ENCODE data around the gene ITPR3.
A peak's percentile ranks its signal among the peaks of the same experiment; 100 is the strongest.
"Not testable (repeated sequence)": the region's sequence is repeated elsewhere in the genome, so short reads cannot be mapped to it uniquely, and the experiment has no call there.

ITPR3 gene

DNA sequence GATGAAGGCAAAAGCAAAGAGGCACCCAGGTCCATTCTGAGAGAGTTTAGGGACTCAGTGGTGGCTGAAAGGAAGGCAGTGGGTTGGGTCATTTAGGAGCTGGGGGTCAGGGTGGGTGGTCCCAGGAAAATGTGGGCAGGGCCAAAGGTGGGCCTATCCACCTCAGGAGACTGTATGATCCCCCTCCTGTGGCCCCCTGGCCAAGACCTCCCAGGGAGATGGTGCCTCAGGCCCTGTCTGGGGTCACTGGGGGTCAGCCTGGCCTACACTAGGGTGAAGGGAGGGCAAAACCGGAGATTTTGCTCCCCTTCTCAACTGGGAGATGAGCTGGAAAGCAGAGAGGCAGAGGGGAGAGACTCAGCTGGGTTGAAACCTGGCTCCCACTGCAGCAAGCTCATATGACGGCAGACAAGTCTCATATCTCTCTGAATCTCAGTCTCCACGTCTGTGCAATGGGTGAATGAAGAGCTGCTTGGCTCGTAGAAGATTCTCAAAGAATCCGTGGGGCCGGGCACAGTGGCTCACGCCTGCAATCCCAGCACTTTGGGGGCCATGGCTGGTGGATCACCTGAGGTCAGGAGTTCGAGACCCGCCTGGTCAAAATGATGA is 29.6 kb upstream of the ITPR3 start:
- no peak for DNase-seq (ENCODE audit: low read depth)

DNA sequence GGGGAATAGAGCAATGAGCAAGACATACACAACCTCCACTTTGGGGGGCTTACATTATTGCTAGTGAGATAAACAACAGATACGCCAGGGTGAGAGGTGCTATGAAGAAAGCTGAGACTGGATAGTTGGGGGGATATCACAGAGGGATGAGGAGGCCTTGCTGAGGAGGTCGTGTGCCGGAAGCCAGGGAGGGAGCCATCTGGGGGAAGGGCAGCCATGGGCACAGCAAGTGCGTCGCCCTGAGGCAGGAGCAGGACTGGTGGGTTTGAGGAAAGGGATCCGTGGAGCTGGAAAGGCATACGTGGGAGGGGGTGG is 28.9 kb upstream of the ITPR3 start:
- no peak for DNase-seq (ENCODE audit: low read depth)

DNA sequence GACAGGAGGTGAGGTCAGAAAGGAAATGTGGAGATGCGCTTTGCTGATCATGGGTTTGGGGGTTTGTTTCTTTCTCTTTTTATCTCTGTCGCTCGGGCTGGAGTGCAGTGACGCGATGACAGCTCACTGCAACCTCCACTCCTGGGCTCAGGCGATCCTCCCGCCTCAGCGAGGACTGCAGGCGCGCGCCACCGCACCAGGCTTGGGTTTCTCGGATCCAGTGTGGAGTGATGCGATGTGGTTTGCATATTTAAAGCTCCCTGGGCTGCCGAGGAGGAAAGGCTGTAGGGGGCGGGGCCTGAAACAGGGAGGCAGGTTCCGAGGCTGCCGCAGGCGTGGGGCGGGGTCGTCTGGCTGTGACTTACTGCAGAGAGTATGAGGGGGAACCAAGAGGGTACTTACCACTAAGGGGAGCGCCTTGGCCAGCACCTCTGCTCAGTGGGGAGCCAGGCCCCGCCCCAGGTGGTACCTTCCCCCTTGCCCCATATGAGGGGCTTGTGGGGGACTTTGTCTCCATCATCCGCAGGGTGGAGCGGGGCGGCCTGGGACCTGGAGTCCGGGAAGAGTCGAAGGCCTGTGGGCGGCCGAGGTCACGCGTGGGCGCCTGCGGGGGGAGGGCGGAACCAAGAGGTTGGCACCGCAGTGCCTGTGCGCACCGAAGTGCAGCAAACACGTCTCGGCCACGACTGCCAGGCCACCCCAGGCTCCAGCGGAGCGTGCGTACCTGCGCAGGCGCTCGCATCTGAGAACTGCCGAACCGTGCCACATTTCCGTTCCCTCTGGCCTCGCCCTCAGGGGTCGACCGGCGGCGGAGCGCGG is 28.3 kb upstream of the ITPR3 start:
- DNase-seq (ENCODE audit: low read depth) = no peak

DNA sequence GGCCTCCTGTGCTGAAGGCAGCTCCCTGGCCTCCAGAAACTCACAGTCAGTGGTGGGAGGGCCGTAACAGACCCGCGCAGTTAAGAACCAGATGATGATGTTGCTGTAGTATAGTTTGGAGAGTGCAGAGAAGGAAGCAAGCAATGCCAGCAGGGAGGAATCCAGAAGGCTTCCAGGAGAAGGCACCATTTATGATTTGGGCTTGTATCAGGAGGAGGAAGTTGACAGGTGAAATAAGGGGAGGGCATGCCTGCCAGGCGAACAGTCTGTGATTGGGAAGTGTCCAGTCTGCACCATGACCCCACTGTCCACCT is 27.8 kb upstream of the ITPR3 start:
- no peak for DNase-seq (ENCODE audit: low read depth)

DNA sequence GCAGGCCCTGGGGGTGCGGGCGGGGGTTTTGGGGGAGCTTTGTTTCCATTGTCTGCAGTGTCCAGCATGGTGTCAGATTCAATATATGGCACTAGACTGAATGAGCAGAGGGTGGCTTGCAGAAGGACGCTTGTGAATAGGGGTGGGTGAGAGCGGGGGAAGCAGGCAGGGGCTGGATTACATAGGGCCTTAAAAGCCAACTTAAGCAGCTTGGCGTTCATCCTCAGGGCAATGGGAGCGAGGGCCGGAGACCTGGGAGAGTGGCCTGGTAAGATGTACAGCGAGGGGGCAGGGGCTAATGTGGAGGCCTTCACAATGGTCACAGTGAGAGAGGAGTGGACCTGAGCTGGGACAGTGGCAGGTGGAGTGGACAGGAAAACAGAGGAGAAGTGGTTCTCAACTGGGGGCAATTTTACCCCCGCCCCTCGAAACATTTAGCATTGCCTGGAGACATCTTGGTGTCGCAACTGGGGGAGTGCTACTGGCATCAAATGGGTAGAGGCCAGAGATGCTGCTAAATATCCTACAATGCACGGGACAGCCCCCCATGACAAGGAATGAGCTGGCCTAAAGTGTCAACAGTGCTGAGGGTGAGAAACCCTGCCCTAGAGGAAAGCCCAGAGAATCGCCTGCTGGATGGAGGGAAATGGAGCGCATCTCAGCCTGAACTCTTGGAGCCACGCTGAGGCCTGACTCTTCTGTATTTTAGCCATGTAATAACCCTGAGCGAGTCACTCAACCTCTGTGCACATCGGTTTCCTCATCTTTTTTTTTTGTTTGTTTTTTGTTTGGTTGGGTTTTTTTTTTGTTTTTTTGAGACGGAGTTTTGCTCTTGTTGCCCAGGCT is 25.9 kb upstream of the ITPR3 start:
- DNase-seq (ENCODE audit: low read depth) = no peak

DNA sequence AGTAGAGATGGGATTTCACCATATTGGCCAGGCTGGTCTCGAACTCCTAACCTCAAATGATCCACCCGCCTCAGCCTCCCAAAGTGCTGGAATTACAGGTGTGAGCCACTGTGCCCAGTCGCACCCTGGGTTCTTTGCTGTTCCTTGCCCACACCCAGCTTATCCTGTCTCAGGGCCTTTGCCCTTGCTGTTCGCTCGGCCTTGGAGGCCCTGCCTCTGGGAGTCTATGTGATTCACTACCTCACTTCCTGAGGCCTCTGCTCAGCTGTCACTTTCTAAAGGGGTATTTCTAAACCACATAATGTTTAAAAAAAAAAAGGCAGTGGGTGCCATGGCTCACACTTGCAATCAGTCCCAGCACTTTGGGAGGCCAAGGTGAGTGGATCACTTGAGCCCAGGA is 24.2 kb upstream of the ITPR3 start:
- not testable (repeated sequence) for DNase-seq (ENCODE audit: low read depth)

DNA sequence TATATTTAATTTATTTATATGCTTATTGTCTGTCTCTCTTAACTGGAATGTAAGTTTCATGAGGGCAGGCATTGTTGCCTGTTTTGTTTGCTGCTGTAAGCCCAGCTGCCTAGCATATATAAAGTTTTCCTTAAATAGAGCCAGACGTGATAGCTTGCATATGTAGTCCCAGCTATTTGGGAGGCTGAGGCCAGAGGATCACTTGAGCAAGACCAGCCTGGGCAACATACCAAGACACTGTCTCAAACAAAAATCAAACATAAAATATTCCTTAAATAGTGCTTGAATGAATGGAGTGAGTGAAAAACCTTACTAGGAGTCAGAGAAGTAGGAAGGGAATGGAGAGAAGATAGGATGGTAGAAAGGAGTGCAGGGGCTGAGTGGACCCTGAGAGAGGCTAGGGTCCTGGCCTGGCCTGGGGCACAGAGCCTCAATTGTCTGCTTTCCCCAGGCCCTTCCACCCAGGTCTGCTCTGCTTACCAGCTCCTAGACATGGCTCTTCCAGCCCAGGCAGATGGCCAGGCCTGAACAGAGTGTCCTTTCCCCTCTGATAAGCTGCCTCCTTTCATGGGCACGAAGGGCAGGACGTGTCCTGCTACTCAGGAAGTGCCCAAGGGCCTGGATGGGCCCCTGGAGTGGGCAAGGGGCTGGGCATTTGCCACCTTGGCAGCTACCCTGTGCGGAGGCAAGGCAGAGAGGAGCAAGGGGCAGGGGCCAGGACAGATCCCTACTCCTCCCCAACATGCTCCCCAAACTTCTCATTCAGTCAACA is 23.4 kb upstream of the ITPR3 start:
- DNase-seq (ENCODE audit: low read depth) = no peak

DNA sequence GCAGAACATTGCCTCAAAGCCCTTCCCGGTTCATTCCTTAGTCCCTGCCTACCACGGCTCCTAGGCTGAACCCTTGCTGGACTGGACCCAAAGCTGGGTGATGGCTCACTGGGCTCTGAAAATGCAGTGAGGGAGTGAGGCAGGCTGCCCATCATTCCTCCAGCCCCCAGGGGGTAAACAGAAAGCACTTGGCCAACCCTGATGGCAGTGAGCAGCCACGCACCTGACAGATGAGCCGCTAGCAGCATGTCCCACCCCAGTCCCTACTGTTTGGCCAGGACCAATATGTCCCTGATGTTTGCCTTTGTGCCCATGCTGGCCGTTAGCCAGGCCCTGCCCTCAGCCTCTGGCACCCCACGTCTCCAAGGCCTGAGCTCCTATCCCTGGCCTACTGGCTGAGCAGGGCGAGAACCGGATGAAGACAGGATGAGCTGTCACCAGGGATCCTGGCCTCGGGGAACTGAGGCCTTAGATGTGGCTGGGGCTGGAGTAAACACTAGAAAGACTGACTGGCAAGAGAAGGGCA is 21.6 kb upstream of the ITPR3 start:
- no peak for DNase-seq (ENCODE audit: low read depth)

DNA sequence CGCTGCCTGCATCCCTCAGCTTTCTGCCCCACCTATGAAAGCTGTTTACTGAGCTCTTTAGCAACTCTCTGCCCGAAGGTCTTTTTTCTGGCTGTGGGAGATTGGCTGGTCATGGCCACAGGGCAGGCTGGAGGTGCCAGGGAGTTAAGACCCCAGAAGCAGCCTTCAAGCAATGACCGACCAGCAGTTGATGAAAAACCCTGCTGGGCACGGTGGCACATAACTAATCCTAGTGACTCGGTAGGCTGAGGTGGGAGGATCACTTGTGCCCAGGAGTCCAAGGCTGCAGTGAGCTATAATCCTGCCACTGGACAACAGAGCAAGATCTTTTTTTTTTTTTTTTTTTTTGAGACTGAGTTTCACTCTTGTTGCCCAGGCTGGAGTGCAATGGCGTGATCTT is 20.4 kb upstream of the ITPR3 start:
- DNase-seq (ENCODE audit: low read depth) = no peak

DNA sequence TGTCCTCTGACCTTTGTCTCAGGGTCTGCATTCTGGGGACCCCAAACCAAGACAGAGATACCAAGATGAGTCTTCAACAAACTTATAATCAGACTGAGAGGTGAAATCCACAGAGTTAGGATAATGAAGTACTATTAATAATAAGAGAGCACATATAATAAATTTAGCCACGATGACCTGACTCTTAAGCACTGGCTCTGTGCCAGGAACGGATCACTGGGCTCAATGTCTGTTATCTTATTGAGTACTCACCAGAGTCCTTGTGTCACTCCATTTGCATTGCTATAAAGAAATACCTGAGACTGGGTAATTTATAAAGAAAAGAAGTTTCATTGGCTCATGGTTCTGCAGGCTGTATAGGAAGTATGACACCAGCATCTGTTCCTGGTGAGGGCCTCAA is 18.9 kb upstream of the ITPR3 start:
- no peak for DNase-seq (ENCODE audit: low read depth)

DNA sequence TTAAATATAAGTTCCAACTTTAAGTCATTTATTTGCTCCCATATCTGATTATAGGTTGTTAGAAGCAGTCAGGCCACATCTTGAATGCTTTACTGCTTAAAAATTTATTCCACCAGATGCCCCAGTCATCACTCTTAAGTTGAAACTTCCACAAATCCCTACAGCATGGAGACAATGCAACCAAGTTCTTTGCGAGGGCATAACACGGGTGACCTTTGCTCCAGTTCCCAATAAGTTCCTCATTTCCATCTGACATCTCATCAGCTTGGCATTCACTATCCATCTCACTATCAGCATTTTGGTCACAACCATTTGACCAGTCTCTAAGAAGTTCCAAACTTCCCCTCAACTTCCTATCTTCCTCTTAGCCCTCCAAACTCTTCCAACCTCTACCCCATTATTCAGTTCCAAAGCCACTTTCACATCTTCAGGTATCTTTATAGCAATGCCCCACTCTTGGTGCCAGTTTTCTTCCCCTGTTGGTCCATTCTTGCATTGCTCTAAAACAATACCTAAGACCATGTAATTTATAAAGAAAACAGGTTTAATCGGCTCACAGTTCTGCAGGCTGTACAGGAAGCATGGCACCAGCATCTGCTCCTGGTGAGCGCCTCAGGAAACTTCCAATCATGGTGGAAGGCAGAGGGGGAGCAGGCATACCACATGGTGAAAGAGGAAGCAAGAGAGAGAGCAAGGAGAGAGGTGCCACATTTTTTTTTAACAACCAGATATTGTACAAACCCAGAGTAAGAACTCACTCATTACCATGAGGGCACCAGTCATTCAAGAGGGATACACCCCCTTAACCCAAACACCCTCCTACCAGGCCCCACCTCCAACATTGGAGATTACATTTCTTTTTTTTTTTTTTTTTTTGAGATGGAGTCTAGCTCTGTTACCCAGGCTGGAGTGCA is 15.9 kb upstream of the ITPR3 start:
- no peak for DNase-seq (ENCODE audit: low read depth)

DNA sequence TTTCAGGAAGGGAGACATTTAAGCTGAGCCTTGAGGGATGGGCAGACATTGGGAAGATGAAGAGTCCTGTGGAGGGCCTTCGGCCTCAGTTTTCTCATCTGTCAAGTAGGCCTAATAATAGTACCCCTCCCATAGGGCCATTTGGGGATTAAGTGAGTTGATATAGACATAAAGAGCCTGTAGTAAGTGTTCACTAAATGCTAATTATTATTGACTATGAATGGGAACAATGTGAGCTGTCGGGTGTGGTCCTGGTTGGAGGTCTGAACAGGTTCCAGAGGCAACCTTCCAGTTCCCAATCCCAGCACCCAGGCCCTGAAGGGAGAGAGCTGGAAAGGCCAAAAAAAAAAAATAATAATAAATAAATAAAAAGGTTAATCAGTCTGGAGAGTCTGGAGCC is 14.5 kb upstream of the ITPR3 start:
- no peak for DNase-seq (ENCODE audit: low read depth)

DNA sequence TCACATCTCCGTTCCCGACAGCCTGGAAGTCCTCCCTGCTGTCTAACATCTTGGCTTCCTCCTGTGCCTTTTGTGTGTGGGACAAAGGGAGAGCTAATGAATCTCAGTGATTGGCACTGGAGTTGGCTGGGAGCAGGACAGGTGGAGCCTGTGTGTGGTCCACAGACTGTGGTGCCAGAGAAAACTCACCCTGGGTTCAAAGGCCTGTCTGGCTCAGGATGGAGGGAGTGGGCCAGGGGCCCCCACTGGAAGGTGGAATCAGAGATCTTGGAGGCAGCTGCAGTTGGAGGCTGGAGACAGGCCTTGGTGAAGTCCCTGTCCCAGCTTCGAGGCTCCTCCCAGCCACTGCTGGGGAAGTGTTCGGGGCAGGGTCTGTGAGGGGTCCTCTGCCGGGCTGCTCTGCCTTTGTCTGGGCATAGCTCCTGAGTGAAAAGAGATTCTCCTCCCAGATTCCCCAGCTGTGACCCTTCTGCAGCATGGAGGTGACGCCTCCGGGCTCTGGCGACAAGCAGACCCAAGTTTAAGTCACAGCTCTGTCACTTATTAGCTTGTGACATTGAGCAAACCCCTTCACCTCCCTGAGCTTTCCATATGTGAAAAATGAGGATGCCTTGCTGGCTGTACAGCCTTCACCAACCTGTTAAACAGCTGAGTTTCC is 13.9 kb upstream of the ITPR3 start:
- no peak for DNase-seq (ENCODE audit: low read depth)

DNA sequence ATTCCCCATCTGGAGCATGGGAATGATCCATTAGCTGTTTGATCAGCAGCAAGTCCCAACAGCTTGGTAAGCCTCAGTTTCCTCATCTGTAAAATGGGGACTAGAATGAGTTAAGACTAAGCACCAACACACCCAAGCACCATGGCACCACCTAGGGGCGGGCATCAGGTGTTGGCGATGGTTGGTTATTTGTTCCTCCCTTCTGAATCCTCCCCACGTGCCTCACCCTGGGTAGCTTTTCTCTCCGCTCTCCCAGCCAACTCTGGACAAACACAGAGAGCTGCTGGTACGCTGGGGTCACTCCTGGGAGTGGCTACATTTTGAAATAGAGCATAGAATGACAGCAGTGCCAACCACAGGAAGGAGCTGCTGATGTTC is 13.3 kb upstream of the ITPR3 start:
- DNase-seq (ENCODE audit: low read depth) = no peak

DNA sequence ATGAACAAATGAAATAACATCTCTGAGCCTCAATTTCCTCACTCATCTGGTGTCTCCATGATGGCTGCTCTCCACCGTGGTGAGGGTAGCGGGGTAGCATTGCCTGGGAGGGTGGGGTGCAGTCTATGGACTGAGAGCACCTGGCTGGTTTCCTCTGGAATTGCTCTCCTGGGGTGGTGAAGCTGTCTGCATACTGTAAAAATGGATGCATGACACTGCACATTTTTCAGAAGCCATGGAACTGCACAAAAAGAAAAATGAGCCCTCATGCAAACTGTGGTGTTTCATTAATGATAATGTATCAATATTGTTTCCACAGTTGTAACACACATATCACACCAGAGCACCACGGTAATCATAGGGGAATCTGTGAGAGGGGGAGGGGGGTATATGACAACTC is 12.1 kb upstream of the ITPR3 start:
- DNase-seq (ENCODE audit: low read depth) = no peak

DNA sequence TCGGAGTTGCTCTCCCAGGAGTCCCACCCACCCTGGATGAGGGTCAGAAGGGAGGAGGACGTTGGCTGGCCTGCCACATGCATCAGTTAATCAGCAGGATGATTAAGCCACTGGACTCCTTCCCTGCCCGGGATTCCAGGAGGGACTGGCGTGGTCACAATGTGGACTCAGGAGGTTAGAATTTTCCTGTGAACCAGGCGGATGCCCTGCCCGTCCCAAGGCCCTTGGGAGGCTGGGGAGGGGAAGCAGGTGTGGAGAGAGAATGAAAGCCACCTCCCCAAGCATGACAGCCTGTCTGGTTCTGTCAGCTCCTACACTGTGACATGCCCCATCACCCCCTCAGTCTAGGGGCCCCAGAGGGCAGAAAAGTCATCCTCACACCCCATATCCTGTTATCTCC is 11.6 kb upstream of the ITPR3 start:
- peak; percentile 45 for DNase-seq (ENCODE audit: low read depth)

DNA sequence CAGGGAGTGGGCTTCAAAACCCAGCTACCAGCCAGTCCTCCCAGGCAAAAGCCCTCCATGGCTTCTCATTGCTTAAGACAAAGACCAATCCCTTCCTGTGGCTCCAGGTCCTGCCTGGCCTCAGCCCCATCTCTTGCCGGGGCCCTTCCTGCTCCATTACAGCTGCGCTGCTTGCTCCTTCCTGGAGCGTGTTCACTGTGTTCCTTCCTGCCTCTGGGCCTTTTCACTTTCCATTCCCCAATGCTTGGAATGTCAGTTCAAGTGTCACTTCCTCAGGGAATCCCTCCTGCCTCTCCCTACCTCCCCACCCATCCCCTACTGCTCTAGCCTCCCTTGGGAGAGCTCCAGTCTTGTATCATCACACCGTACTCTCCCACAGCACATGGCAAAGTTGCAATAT is 11.1 kb upstream of the ITPR3 start:
- DNase-seq (ENCODE audit: low read depth) = no peak

DNA sequence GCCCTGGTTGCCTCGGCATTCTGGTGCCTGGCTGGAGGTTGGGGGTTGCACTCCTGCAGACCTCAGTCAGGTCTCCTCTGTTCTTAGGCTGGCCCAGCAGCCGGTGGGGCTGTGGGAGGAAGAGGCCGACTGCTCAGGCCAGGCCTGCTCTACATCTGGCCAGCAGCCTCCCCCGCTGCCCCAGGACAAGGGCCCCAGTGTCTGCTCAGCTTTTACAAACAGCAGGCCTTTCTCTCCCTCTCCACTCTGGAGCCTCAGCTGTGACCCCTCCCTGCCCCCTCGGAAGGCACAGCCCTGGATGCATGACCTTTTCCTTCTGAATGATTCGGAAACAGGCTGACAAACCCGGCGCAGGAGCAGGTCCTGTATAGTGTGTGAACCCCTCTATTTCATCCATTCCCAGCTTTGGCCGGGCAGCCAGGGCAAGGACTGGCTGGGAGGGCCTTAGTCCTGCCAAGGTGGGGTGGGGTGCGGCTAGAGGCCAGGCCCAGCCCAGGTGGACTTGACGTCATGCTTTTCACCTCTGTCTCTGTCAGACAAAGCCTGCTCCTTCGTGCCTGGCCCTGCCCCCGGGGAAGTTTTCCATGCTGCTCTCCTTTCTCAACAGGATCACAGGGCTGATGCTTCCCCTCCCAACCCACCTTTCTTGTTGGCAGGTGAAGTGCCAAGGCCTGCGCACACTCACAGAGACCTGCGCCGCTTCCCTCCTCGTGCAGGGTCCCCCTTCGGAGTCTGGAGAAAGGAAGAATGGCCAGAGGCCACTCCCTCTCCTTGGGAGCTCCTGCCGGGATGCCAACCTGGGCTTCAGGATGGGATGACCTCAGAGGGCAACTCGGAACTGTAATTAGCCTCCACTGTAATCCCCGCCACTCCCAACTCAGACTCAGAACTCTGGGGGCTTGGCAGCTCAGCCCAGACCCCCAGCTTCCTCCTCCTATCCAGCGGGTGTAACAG is 10.1 kb upstream of the ITPR3 start:
- peak; percentile 48 for DNase-seq (ENCODE audit: low read depth)

DNA sequence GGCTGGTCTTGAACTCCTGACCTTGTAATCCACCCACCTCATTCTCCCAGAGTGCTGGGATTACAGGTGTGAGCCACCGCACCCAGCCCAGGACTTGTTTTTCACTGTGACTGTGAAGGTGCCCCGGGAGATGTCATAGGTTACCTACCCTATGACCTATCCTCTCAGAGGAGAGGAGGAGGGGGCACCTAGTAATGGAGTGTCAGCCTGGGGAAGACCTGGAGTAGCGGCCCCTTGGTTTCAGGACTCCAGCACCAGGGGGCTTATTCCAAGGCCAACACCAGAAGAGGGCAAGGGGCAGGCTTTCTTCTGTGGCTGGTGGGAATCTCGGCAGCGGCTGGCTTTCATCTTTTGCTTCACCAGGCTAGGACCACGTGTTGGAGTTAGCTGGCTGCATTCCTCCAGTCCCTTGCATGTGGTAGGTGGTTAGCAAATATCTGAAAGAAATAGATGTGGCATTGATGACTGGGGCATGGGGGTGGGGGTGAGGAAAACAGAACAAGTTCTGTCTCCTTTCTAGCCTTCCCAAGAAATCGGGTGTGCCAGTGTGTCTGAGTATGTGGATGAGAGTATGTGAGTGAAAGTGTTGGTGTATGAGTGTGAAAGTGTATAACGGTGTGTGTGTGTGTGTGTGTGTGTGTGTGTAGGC is 7.9 kb upstream of the ITPR3 start:
- peak; percentile 77 for DNase-seq (ENCODE audit: low read depth)
